ENCODE results near the gene VASH1. TPM values are rescaled to one million over a fixed set of nuclear protein-coding genes. Genes with fewer than 3 reads are reported as not detected.

VASH1 gene
- total RNA-seq, 1 experiment from 2014 or later, result 5.2 TPM

GRCh38 chr14:76829650-76830421, 68.6 kb downstream of the VASH1 start:
- in situ Hi-C loops (cut with HindIII; ENCODE audit: low pct_unique_long_range_greater_than_20kb, low sequenced_read_pairs), result no loop called here
- Histone ChIP-seq H3K4me1 (ENCODE audit: control insufficient read depth, insufficient read depth, low read length) (no peaks in the 10 kb centered on the region), H3K27ac (ENCODE audit: low read length) (no peak overlapping the region), H3K27me3 (ENCODE audit: control insufficient read depth, insufficient read depth, low read length) (no peaks in the 10 kb centered on the region), H3K36me3 (ENCODE audit: control insufficient read depth, insufficient read depth, low read length) (no peaks in the 10 kb centered on the region), H3K4me3 (ENCODE audit: low read depth in 2 of 2, low read length in 2 of 2) (no peak overlapping the region), H3K9me3 (ENCODE audit: control insufficient read depth, insufficient read depth, low read depth, low read length) (no peaks in the 10 kb centered on the region)
- BruUV-seq (replicated peaks), result no TSS peak
- ChIA-PET POLR2A (no interaction called here), CTCF (no interaction called here)
- intact Hi-C loops (cut with micrococcal nuclease; ENCODE audit: unreplicated experiment), result no loop called here
- DNase-seq (ENCODE audit: low read depth, low spot score) (no peak), ATAC-seq (no peak; the same call in 1 of the 2 replicates)
- TF ChIP-seq POLR2AphosphoS5 (IDR thresholded peaks at IDR 0.05; ENCODE audit: low read depth, low read length) (no peak), TCF7L2 (IDR thresholded peaks at IDR 0.05; ENCODE audit: low read depth, low read length) (no peak), SIN3A (IDR thresholded peaks at IDR 0.05; ENCODE audit: borderline replicate concordance, insufficient read depth, low read depth, low read length) (no peak), REST (IDR thresholded peaks at IDR 0.05; ENCODE audit: insufficient read depth in 1 of 2, low read depth in 2 of 2, low read length in 1 of 2) (no peak), CTCF (IDR thresholded peaks at IDR 0.05) (no peak)

- Histone ChIP-seq H3K36me3 (ENCODE audit: control insufficient read depth, insufficient read depth, low read length) (no peaks in the 10 kb centered on the region), H3K4me1 (ENCODE audit: control insufficient read depth, insufficient read depth, low read length) (no peaks in the 10 kb centered on the region), H3K9me3 (ENCODE audit: control insufficient read depth, insufficient read depth, low read depth, low read length) (no peaks in the 10 kb centered on the region), H3K4me3 (ENCODE audit: low read depth in 2 of 2, low read length in 2 of 2) (no peak overlapping the region), H3K27me3 (ENCODE audit: control insufficient read depth, insufficient read depth, low read length) (no peaks in the 10 kb centered on the region), H3K27ac (ENCODE audit: low read length) (no peak overlapping the region)
- intact Hi-C loops (cut with micrococcal nuclease; ENCODE audit: unreplicated experiment) (no loop called here), in situ Hi-C loops (cut with HindIII; ENCODE audit: low pct_unique_long_range_greater_than_20kb, low sequenced_read_pairs) (no loop called here)
- TF ChIP-seq REST (IDR thresholded peaks at IDR 0.05; ENCODE audit: insufficient read depth in 1 of 2, low read depth in 2 of 2, low read length in 1 of 2) (no peak), CTCF (IDR thresholded peaks at IDR 0.05) (no peak), SIN3A (IDR thresholded peaks at IDR 0.05; ENCODE audit: borderline replicate concordance, insufficient read depth, low read depth, low read length) (no peak), TCF7L2 (IDR thresholded peaks at IDR 0.05; ENCODE audit: low read depth, low read length) (no peak), POLR2AphosphoS5 (IDR thresholded peaks at IDR 0.05; ENCODE audit: low read depth, low read length) (no peak)
- DNase-seq (ENCODE audit: low read depth, low spot score), result no peak
- ChIA-PET POLR2A (no interaction called here), CTCF (interaction anchor here (0.6 kb wide), 1 partner anchor 233 kb away, joined by 5 read pairs; no protein-coding TSS in a partner anchor)
- no peak for ATAC-seq
- no TSS peak for BruUV-seq (replicated peaks)
These were observed 69.3 kb downstream of the VASH1 start for GRCh38 chr14:76830556-76830955.
